ENCODE data around the gene WNT10A.

Gene WNT10A

GRCh38 chr2:218897394-218898108, 16.9 kb downstream of the WNT10A start:
- Histone ChIP-seq H2AFZ (ENCODE audit: low read length) (no peak overlapping the region), H3K4me1 (ENCODE audit: insufficient read depth, low read length, severe bottlenecking) (peaks cover 56% of the 10 kb centered on the region), H3K36me3 (ENCODE audit: insufficient read depth, low read length) (no peaks in the 10 kb centered on the region), H3K9me2 (ENCODE audit: low read depth, low read length) (no peaks in the 10 kb centered on the region), H3K4me2 (ENCODE audit: low read length) (peak overlapping the region; percentile 67), H3F3A (ENCODE audit: insufficient read depth, low read length) (no peaks in the 10 kb centered on the region), H3K4me3 (ENCODE audit: low read depth, low read length, poor library complexity, severe bottlenecking) (peak overlapping the region; percentile 52), H3K79me2 (ENCODE audit: insufficient read depth, low read length) (no peaks in the 10 kb centered on the region), H3K27me3 (ENCODE audit: insufficient read depth, low read length) (no peaks in the 10 kb centered on the region; the same call in 1 of the 2 replicates), H3K9me3 (ENCODE audit: low read length) (no peaks in the 10 kb centered on the region), H4K20me1 (ENCODE audit: insufficient read depth, low read length) (no peaks in the 10 kb centered on the region), H3K27ac (ENCODE audit: low read depth, low read length, poor library complexity, severe bottlenecking) (peak overlapping the region; percentile 77), H3K9ac (ENCODE audit: low read length) (peak overlapping the region; percentile 40; the same call in 1 of the 2 replicates)
- TF ChIP-seq, protein P1, sequence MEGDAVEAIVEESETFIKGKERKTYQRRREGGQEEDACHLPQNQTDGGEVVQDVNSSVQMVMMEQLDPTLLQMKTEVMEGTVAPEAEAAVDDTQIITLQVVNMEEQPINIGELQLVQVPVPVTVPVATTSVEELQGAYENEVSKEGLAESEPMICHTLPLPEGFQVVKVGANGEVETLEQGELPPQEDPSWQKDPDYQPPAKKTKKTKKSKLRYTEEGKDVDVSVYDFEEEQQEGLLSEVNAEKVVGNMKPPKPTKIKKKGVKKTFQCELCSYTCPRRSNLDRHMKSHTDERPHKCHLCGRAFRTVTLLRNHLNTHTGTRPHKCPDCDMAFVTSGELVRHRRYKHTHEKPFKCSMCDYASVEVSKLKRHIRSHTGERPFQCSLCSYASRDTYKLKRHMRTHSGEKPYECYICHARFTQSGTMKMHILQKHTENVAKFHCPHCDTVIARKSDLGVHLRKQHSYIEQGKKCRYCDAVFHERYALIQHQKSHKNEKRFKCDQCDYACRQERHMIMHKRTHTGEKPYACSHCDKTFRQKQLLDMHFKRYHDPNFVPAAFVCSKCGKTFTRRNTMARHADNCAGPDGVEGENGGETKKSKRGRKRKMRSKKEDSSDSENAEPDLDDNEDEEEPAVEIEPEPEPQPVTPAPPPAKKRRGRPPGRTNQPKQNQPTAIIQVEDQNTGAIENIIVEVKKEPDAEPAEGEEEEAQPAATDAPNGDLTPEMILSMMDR (IDR thresholded peaks at IDR 0.05; ENCODE audit: low read length) = no peak
- no peak for TF ChIP-seq EZH2 (IDR thresholded peaks at IDR 0.05; ENCODE audit: borderline replicate concordance, low read length)

- no peaks in the 10 kb centered on the region for H3K9me2 ChIP-seq (ENCODE audit: low read depth, low read length)
- no peaks in the 10 kb centered on the region for H3K79me2 ChIP-seq (ENCODE audit: insufficient read depth, low read length)
- H3K36me3 ChIP-seq (ENCODE audit: insufficient read depth, low read length) = no peaks in the 10 kb centered on the region
- no peak overlapping the region for H3K4me3 ChIP-seq (ENCODE audit: low read depth, low read length, poor library complexity, severe bottlenecking)
- peaks cover 49% of the 10 kb centered on the region for H3K4me1 ChIP-seq (ENCODE audit: insufficient read depth, low read length, severe bottlenecking)
- no peaks in the 10 kb centered on the region for H3F3A ChIP-seq (ENCODE audit: insufficient read depth, low read length)
- TF ChIP-seq EZH2 (IDR thresholded peaks at IDR 0.05; ENCODE audit: borderline replicate concordance, low read length) = no peak
- TF ChIP-seq, protein P1 (IDR thresholded peaks at IDR 0.05; ENCODE audit: low read length) = peak; percentile 95
- no peaks in the 10 kb centered on the region for H4K20me1 ChIP-seq (ENCODE audit: insufficient read depth, low read length)
- H2AFZ ChIP-seq (ENCODE audit: low read length) = no peak overlapping the region
- H3K27me3 ChIP-seq (ENCODE audit: insufficient read depth, low read length) = no peaks in the 10 kb centered on the region; the same call in 1 of the 2 replicates
- H3K9ac ChIP-seq (ENCODE audit: low read length) = no peak overlapping the region
- H3K4me2 ChIP-seq (ENCODE audit: low read length) = peak overlapping the region; percentile 67; the same call in 1 of the 2 replicates
- no peak overlapping the region for H3K27ac ChIP-seq (ENCODE audit: low read depth, low read length, poor library complexity, severe bottlenecking)
- no peaks in the 10 kb centered on the region for H3K9me3 ChIP-seq (ENCODE audit: low read length)
Observed at GRCh38 chr2:218898109-218898878, 17.6 kb downstream of the WNT10A start.

DNA sequence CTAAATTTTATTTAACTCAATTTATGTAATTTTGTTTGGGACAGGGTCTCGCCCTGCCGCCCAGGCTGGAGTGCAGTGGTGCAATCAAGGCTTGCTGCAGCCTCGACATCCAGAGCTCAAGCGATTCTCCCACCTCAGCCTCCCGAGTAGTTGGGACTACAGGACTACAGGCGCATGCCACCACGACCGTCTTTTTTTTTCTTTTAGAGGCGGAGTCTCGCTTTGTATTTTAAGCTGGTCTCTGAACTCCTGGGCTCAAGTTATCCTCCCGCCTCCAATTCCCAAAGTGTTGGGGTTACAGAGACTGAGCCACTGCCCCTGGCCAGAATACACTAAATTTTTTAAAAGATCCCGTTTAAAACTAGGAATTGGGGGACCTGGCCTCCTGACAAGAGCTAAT, 18.5 kb downstream of the WNT10A start:
- TF ChIP-seq EZH2 (IDR thresholded peaks at IDR 0.05; ENCODE audit: borderline replicate concordance, low read length) = no peak
- TF ChIP-seq, protein P1 (IDR thresholded peaks at IDR 0.05; ENCODE audit: low read length) = no peak
- Histone ChIP-seq H3K9me3 (ENCODE audit: low read length) (no peaks in the 10 kb centered on the region), H3K9ac (ENCODE audit: low read length) (no peak overlapping the region), H3K4me2 (ENCODE audit: low read length) (no peak overlapping the region), H3K27ac (ENCODE audit: low read depth, low read length, poor library complexity, severe bottlenecking) (no peak overlapping the region), H2AFZ (ENCODE audit: low read length) (no peak overlapping the region), H3F3A (ENCODE audit: insufficient read depth, low read length) (no peaks in the 10 kb centered on the region), H3K79me2 (ENCODE audit: insufficient read depth, low read length) (no peaks in the 10 kb centered on the region), H3K4me1 (ENCODE audit: insufficient read depth, low read length, severe bottlenecking) (peaks cover 40% of the 10 kb centered on the region), H3K4me3 (ENCODE audit: low read depth, low read length, poor library complexity, severe bottlenecking) (no peak overlapping the region), H4K20me1 (ENCODE audit: insufficient read depth, low read length) (no peaks in the 10 kb centered on the region), H3K27me3 (ENCODE audit: insufficient read depth, low read length) (no peaks in the 10 kb centered on the region; the same call in 1 of the 2 replicates), H3K36me3 (ENCODE audit: insufficient read depth, low read length) (no peaks in the 10 kb centered on the region), H3K9me2 (ENCODE audit: low read depth, low read length) (no peaks in the 10 kb centered on the region)
